Activated T-helper 1 cell treated with anti-CD3 and anti-CD28 coated beads, Interleukin-2, amount 50 U/mL, for 16 hours (primary cell): ENCODE data around the gene LRWD1.
"Not testable (repeated sequence)": the region's sequence is repeated elsewhere in the genome, so short reads cannot be mapped to it uniquely, and the experiment has no call there.

Experiments
- DNase-seq, 2 donors: peaks; one replicate each; pipeline ENCODE4 v3.0.0-alpha.2; 2020; ENCODE audit warnings: low read depth in 1 of 2, low spot score in 1 of 2

Gene LRWD1

DNA sequence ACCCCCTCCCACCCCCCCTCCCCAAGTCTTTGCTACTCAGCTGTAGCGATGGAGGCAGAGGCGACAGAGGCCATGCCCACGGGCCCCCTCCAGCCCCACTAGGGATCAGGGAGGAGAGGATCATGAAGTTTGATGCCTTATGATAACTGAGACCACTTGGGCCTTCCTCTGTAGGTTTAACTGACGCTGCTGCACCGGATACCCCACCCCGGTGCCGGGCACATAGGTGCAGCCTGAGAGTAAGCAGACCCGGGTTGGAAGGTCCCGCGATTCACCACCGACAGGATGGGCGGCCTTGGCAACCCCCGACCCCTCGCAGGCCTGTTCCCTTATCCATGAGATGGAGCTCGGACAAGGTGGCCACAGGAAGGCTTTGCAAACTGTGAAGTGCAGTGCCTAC, 29.2 kb downstream of the LRWD1 start:
- DNase-seq: not testable (repeated sequence)

DNA sequence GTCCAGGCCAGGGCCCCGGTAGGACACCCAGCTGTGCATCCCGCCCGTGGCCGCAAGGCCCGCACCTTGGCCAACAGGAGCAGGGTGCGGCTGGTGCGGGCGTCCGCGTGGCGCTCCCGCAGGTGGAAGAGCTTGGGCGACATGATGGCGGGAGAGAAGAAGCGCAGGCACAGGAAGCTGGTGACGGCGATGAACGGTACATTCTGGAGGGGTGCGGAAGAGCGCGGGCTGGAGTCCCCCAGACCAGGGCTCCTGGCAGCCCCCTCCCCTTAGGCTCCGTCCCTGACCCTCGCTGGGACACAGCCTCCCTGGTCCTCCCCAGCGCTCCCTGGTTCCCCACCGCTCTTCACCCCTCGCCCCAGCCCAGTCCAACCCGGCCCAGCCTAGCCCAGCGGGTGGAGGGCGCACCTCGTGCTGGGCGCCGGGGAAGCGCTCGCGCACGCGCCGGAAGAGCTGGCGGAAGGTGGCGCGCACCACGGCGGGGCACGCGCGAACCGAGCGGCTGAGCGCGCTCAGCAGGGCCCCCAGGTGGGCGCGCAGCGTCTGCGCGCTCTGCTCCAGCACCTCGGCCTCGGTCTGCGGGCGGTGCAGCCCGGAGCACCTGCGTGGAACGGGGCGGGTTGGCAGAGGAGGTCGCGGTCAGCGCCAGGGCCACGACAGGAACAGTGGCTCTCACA, 29.8 kb downstream of the LRWD1 start:
- not testable (repeated sequence) for DNase-seq

- DNase-seq: not testable (repeated sequence)
Observed at GRCh38 chr7:102496861-102497260, 32.1 kb downstream of the LRWD1 start.

DNA sequence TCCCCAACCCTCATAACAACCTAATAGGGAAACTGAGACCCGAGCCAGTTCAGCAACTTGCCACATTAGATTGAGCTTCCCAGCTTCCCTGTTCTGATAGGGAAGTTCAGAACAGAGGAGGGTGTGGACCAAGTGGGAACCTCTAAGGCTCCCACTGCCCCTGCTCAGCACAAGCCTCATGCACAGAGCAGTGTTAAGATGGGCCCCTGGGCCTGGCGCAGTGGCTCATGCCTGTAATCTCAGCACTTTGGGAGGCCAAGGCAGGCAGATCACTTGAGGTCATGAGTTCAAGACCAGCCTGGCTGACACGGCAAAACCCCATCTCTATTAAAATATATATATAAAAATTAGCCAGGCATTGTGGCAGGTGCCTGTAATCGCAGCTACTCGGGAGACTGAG, 32.5 kb downstream of the LRWD1 start:
- not testable (repeated sequence) for DNase-seq

DNA sequence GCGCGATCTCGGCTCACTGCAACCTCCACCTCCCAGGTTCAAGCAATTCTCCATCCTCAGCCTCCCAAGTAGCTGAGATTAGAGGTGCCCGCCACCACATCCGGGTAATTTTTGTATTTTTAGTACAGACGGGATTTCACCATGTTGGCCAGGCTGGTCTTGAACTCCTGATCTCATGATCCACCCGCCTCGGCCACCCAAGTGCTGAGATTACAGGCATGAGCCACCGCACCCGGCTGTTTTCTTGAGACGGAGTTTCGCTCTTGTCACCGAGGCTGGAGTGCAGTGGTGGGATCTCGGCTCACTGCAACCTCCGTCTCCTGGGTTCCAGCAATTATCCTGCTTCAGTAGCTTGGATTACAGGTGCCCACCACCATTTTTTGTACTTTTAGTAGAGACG, 33.5 kb downstream of the LRWD1 start:
- not testable (repeated sequence) for DNase-seq

GRCh38 chr7:102503141-102503540, 38.4 kb downstream of the LRWD1 start:
- DNase-seq: not testable (repeated sequence)

GRCh38 chr7:102505298-102506185, 40.8 kb downstream of the LRWD1 start:
- not testable (repeated sequence) for DNase-seq

DNA sequence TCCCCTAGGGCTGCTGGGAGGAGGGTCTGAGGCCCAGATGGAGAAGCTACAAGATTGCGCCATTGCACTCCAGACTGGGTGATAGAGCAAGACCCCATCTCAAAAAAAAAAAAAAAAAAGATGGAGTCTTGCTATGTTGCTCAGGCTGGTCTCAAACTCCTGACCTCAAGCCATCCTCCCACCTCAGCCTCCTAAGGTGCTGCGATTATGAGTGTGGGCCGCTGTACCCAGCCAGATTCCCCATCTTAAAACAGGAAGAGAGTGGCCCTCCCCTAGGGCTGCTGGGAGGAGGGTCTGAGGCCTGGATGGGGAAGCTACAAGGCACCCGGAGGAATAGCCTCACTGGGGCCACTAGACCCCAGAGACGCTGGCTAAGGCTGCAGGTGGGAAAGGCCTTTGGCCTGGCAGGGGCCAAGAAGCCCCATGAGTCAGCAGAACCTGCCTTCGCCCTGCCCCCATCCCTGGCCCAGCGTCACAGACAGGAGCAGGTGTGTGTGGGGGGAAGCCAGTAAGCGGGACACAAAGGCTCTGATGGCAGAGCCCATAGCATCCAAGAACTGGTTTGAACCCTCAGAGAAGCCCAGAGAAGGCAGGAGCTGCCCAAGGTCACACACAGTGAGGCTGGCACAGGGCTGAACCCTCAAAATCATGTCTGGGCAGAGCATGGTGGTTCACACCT, 42.8 kb downstream of the LRWD1 start:
- DNase-seq: not testable (repeated sequence)

- not testable (repeated sequence) for DNase-seq
Observed at GRCh38 chr7:102510575-102510974, 45.8 kb downstream of the LRWD1 start.

DNA sequence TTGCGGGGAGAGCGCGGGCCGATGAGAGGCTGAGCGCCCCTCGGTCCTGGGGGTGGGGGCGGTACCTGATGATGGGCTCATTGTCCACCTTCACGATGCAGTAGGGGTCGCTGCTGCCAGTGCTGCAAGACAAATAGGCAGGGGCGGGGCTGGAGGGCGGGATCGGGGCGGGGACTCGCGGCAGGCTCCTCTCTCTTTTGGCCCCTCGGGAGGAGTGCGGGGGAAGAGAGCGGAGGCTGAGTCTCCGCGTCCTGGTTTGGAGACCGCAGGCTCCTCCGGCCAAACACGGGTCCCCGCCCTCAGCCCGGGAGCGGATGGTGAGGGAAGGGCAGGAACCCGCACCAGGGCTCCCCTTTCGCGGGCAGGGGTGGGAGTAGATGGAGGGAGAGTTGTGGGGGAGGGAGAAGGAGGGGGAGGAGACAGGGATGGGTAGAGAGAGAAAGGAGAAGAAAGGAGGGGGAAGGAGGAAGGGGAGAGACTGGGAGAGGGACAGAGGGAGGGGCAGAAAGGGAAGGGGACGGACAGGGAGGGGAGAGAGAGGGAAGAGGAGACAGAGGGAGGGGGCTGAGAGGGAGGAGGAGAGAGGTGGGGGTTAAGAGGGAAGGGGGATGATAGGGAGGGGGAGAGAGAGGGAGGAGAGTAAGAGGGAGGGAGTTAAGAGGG, 47.2 kb downstream of the LRWD1 start:
- not testable (repeated sequence) for DNase-seq

GRCh38 chr7:102512642-102513221, 47.9 kb downstream of the LRWD1 start:
- DNase-seq: not testable (repeated sequence)

GRCh38 chr7:102514881-102515721, 50.3 kb downstream of the LRWD1 start:
- not testable (repeated sequence) for DNase-seq

GRCh38 chr7:102515889-102516288, 51.1 kb downstream of the LRWD1 start:
- not testable (repeated sequence) for DNase-seq

- not testable (repeated sequence) for DNase-seq
Observed at GRCh38 chr7:102516951-102517350, 52.2 kb downstream of the LRWD1 start.

DNA sequence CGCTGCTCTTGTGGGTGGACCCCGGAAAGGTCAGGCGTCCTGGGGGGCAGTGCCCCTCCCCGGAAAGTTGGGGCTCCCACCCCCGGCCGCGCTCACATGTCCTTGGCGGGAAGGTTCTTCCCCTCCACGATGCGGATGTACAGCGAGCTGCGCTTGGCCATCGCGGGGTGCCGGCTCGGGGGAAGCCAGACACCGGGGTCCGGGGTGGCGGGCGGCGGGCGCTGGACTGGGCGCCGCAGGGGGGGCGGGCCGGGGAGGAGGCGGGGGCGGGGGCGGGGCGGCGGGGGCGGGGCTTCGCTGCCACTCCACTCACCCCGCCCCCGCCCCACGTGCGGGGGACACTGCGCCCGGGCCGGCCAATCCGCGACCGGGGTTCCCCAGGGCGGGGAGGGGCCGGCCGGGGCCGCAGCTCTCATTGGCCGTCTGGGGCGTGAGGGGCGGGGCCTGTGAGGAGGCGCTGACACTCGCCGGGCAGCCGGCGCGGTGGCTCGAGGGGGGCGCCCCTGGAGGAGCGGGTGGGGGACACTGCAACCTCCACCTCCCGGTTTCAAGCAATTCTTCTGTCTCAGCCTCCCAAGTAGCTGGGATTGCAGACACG, 52.9 kb downstream of the LRWD1 start, which contains the start of gene RASA4B:
TSS of gene RASA4B (minus strand) at position 228 of the 598 bp plus-strand sequence. CDS start at position 161, 67 bp downstream.
- not testable (repeated sequence) for DNase-seq

DNA sequence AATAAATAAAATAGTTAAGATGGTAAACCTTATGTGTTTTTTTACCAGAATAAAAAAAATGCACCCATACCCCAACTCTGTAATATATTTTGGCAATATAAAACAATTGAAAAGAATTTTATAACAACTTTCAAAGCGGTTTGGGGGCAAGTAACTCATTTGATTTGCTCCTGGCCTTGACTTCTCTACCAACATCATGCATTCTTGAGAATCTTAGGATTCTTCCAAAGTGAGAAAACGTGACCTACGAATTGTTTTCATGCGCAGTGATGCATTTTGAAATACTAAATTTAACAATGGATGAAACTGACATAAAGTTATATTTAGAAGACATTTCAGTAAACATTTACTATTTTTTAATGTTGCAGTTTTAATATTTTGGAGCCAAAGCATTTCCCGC, 56.0 kb downstream of the LRWD1 start:
- DNase-seq: not testable (repeated sequence)
